Measurements from ENCODE around the gene TMEM62.
A peak's percentile ranks its signal among the peaks of the same experiment; 100 is the strongest.

- TF ChIP-seq CTCF (conservative IDR thresholded peaks at IDR 0.05 in 1 of 2, IDR thresholded peaks at IDR 0.05 in 1 of 2; ENCODE audit: extremely low read depth in 1 of 2, insufficient read depth in 1 of 2, low read depth in 1 of 2, low read length in 2 of 2) (peak; percentile 87 to 88), EZH2 (IDR thresholded peaks at IDR 0.05; ENCODE audit: borderline replicate concordance, low read length) (no peak)
These were observed 92.0 kb downstream of the TMEM62 start for GRCh38 chr15:43225201-43225949.
